Left ventricle myocardium inferior (tissue), 1 donor: Measurements from ENCODE around the gene ALPG. TPM values are rescaled to one million over a fixed set of nuclear protein-coding genes. Genes with fewer than 3 reads are reported as not detected.
"Not testable (repeated sequence)": the region's sequence is repeated elsewhere in the genome, so short reads cannot be mapped to it uniquely, and the experiment has no call there.

Experiments
- DNase-seq: peaks from one replicate; pipeline ENCODE4 v3.0.0-alpha.2; 2020
- H3K27ac ChIP-seq: fragments of 200-600 bp; replicated peaks from 2 replicates; pipeline ENCODE4 v1.8.0; 2021
- H3K27me3 ChIP-seq: fragments of 200-600 bp; 2 replicates; pipeline ENCODE4 v1.8.0; 2021; ENCODE audit warnings: low read depth
- H3K36me3 ChIP-seq: fragments of 200-600 bp; 2 replicates; pipeline ENCODE4 v1.8.0; 2021
- H3K4me1 ChIP-seq: fragments of 200-600 bp; 2 replicates; pipeline ENCODE4 v1.8.0; 2021
- H3K4me3 ChIP-seq: fragments of 200-600 bp; 2 replicates; pipeline ENCODE4 v1.8.0; 2021; ENCODE audit warnings: mild to moderate bottlenecking, moderate library complexity
- H3K9me3 ChIP-seq: fragments of 200-600 bp; replicated peaks from 2 replicates; pipeline ENCODE4 v1.8.0; 2021
- CTCF ChIP-seq: fragments of 200-600 bp; IDR thresholded peaks from 2 replicates; pipeline ENCODE4 v1.8.0; 2021; ENCODE audit warnings: antibody characterized with exemption, mild to moderate bottlenecking, borderline replicate concordance
- intact Hi-C: fragments of 100-400 bp; cut with micrococcal nuclease; formaldehyde crosslinking; loops from one replicate; pipeline ENCODE4 v1.11.0; 2022
- total RNA-seq: library from RNA; stranded (reverse); fragmentation: NEBNext Ultra II Directional; extraction: Animal tissue kit (Norgen Biotek cat#: 25700); gene quantifications from one replicate; pipeline ENCODE4 v1.2.1, GENCODE V29; 2021
- donor health status: DM: no; HTN: yes; CAD: no; lungs with severe emphysema.

The ALPG gene
- total RNA-seq, 1 donor from 2014 or later: not detected

GRCh38 chr2:232402518-232402917 is 4.1 kb upstream of the ALPG start:
- Histone ChIP-seq H3K9me3 (no peaks in the 10 kb centered on the region), H3K4me3 (no peak overlapping the region), H3K4me1 (no peaks in the 10 kb centered on the region), H3K27me3 (peaks cover 50% of the 10 kb centered on the region), H3K36me3 (no peaks in the 10 kb centered on the region), H3K27ac (no peak overlapping the region)
- intact Hi-C loops: no loop called here
- no peak for DNase-seq
- TF ChIP-seq CTCF: no peak

- H3K36me3 ChIP-seq: no peaks in the 10 kb centered on the region
- no peak for TF ChIP-seq CTCF
- no peaks in the 10 kb centered on the region for H3K9me3 ChIP-seq
- no peak overlapping the region for H3K27ac ChIP-seq
- intact Hi-C loops: no loop called here
- no peaks in the 10 kb centered on the region for H3K4me1 ChIP-seq
- H3K27me3 ChIP-seq: peaks cover 41% of the 10 kb centered on the region
- no peak overlapping the region for H3K4me3 ChIP-seq
- no peak for DNase-seq
Observed at GRCh38 chr2:232405943-232406510, 617 bp upstream of the ALPG start.

- DNase-seq, H3K27ac ChIP-seq, H3K4me3 ChIP-seq, H3K9me3 ChIP-seq, intact Hi-C loops, H3K36me3 ChIP-seq, H3K4me1 ChIP-seq: not testable (repeated sequence)
- H3K27me3 ChIP-seq: peaks cover 48% of the 10 kb centered on the region
Observed at GRCh38 chr2:232407428-232408150, 945 bp downstream of the ALPG start.

GRCh38 chr2:232408269-232408668 is 1.6 kb downstream of the ALPG start:
- H3K4me3 ChIP-seq, H3K9me3 ChIP-seq, H3K4me1 ChIP-seq, H3K27ac ChIP-seq, DNase-seq, H3K36me3 ChIP-seq, intact Hi-C loops: not testable (repeated sequence)
- peaks cover 55% of the 10 kb centered on the region for H3K27me3 ChIP-seq

GRCh38 chr2:232409617-232410016 is 3.0 kb downstream of the ALPG start:
- H3K9me3 ChIP-seq, DNase-seq, H3K4me1 ChIP-seq, H3K4me3 ChIP-seq, H3K27ac ChIP-seq, intact Hi-C loops, H3K36me3 ChIP-seq: not testable (repeated sequence)
- H3K27me3 ChIP-seq: peaks cover 68% of the 10 kb centered on the region

GRCh38 chr2:232410238-232410900 is 3.7 kb downstream of the ALPG start:
- H3K27ac ChIP-seq: no peak overlapping the region
- no peak for DNase-seq

More at GRCh38 chr2:232410238-232410900, 3.7 kb downstream of the ALPG start:
- intact Hi-C loops: no loop called here
- no peaks in the 10 kb centered on the region for H3K36me3 ChIP-seq
- H3K4me1 ChIP-seq: no peaks in the 10 kb centered on the region
- no peaks in the 10 kb centered on the region for H3K9me3 ChIP-seq
- no peak overlapping the region for H3K4me3 ChIP-seq
- peaks cover 76% of the 10 kb centered on the region for H3K27me3 ChIP-seq
- no peak for TF ChIP-seq CTCF
